RCC 7860 (cell line): ENCODE measurements around the gene CLEC18A.
"Not testable (repeated sequence)": the region's sequence is repeated elsewhere in the genome, so short reads cannot be mapped to it uniquely, and the experiment has no call there.

Source experiments
- DNase-seq: peaks from one replicate; pipeline ENCODE4 v3.0.0-alpha.2; 2015; ENCODE audit warnings: low spot score
- FAIRE-seq: peaks from 2 replicates; lab custom pipeline; 2012; peaks lifted over from hg19 to GRCh38; lab: Jason Lieb, UNC

CLEC18A gene

DNA sequence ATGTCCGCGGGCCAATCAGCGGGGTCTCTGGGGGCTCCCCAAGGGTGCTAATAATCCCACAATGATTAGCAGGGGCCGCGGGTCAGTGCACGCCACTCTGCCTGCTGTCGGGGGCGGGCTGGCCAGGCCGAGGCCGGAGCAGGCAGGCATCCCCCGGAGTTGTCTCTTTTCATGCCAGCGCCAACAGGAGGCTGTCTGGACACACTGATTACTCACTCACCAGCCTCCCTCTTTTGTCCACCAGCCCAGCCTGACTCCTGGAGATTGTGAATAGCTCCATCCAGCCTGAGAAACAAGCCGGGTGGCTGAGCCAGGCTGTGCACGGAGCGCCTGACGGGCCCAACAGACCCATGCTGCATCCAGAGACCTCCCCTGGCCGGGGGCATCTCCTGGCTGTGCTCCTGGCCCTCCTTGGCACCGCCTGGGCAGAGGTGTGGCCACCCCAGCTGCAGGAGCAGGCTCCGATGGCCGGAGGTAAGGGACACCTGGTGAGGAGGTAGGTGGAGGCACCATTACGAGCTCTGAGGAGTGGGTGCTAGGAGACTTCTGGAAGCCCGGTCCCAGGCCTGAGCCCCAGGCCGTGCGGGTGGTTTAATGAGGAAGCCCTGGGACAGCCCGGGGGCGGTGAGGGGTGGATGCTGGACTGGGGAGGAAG is at the start of gene CLEC18A:
Gene CLEC18A (plus strand): TSS at position 318 of the 655 bp plus-strand sequence. CDS start 33 bp downstream, at position 351.
- not testable (repeated sequence) for FAIRE-seq, DNase-seq

DNA sequence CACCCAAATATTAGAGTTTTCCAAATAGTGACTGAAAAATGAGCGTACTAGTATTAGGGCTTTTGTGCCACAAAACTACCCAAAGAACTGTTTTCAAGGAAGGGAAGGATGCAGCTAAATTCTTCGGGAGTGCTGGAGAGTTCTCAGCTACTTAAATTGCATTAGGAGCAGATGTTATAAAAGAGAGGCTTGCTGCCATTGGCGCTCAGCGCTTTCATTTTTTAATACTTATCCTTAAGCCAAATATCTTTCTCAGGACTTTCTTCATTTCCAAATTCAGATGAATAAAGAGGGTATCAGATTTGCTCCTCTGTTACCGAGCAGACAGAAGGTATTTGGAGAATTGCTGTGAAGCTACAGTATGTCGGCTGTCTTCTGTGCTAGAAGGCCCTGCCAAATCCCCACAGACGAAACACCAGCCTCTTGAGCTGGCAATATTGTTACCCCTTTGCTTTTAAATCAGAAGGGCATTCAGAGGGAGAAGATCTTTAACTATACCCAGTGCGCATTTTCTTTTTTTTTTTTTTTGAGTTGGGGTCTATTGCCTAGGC is 47.2 kb upstream of the CLEC18A start:
- FAIRE-seq = no peak
- no peak for DNase-seq

DNA sequence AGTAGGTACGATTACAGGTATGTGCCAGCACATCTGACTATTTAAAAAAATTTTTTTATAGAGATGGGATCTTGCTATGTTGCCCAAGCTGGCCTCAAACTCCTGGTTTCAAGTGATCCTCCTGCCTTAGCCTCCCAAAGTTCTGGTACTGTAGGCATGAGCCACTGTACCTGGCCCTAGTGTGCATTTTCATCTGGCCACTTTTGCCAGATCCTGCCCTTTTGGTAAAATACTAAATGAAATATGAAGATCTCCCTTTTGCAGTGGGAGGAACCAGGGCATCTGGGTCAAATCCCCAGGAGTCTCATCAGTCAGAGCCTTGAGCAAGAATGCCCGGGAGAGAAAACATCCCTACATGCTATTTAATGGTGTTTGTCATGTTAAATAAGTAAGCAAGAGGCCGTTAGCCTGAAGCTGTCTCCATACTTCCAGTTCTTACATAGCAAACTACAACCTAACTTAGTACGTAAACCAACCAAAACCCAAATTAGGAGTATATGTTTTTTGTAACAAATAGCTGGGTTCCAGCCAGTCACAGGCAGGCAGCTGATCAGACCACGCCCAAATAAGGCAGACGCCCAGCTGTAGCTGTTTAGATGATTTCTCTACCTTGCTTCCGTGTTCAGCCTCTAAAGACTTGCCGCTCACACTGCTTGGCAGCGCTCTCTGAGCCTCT is 46.5 kb upstream of the CLEC18A start:
- DNase-seq (no peak), FAIRE-seq (no peak)

DNA sequence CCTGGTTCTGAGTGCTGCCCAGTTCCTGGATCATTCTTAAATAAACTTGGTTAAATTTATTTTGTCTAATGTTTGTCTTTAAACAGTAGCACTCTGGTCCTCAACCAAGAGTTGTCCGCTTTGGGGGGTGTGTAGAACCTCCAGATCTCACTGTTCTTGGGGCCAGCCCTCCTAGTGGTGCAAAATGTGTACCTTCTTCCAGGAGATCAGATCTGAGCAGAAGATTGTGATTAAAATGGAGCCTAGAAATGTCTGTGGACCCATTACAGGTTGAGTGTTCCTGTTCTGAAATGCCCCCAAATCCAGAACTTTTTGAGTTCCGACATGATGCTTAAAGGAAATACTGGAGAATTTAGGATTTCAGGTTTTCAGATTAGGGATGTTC is 46.0 kb upstream of the CLEC18A start:
- FAIRE-seq = no peak
- DNase-seq = no peak

DNA sequence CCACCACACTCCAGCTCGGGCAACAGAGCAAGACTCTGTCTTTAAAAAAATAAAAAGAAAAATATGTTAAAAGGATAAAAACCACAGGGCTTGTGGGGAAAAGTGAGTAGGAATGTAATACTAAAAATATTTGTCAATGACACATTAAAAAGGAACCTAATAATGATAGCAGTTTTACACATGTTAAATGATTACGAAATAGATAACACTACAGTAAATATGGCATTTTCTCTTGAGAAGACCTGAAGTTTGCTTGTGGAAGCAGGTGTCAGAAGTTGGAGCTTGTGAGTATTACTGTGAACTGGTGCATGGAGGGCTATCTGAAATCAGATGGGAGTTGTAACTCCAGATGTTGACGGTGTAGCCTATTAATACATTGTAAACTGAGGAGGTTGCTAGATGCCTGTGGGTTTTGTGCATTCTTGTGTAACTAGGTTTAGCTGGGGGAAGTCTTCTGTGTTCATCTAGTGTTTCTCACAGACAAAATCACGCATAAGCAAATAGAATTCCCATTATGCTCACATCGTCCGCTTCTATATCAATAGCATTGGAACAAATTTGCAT is 44.2 kb upstream of the CLEC18A start:
- FAIRE-seq (no peak), DNase-seq (no peak)

DNA sequence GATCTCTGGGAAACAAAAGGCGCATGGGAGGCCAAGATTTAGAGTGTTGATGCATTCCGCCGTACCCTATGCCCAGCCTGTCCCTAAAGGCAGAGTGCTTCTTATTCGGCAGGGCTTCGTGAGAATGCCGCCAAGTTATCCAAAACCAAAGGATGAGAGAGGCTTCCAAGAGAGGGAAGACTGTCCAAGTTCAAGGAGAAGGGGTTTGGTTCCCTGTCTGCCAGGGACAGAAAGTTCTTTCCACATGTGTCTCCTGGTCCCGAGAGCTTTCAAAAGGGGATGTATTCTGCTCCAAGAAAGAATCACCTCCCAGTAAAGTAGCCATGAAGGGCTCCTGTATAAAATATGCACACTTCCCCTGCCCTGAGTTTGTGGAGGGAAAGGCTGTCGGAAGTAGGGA is 42.1 kb upstream of the CLEC18A start:
- DNase-seq (no peak), FAIRE-seq (no peak)

DNA sequence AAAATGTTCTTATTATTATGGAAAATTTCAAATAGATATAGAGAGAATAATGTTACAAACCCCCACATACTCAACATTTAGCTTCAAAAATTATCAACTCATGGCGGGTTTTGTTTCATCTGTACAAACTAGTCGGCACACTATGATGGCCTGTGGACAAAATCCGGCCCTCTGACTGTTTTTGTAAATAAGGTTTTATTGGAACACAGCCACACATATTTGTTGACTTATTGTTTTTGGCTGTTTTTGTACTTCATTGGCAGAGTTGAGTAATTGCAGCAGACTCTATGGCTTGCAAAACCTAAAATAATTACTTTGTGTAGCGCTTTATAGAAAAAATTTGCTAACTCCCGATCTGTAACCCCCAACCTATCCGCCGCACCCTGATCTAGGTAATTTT is 41.4 kb upstream of the CLEC18A start:
- DNase-seq (no peak), FAIRE-seq (no peak)

DNA sequence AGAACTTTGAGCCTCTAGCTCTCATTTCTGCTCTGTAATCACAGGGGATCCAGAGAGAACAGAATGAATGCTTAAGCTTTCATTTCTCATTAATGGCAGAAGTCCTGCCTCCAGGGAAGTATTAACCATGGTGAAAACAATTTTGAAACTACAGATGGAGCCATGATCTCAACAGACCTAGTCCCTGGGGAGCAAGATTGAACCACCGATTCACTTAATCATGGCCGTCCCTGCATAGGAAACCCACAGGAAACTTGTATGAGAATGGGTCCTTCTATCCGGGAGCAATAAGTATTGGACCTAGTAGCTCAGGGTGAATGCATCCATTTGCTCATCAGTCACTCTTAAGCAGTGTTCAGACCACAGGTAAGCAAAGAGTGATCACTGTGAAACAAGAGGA is 40.2 kb upstream of the CLEC18A start:
- FAIRE-seq (no peak), DNase-seq (no peak)

DNA sequence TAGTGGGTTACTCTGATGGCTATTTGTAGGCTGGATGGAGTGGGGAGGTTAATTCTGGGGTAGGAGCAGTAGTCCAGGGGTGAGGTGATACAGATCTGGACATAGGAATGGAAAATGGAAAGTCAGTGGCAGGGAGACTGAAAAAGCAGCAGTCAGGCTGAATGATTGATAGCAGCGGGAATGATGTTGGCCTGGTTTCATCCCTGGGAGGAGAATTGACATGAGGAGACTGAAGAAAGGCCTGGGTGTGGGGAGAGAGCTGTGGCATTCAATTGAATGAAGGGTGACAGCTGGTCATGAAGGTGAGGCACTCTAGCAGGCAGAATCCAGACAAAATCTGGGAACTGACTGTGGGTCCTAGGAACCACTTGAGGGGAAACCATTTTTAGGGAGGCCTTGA is 34.7 kb upstream of the CLEC18A start:
- no peak for DNase-seq
- FAIRE-seq = no peak

DNA sequence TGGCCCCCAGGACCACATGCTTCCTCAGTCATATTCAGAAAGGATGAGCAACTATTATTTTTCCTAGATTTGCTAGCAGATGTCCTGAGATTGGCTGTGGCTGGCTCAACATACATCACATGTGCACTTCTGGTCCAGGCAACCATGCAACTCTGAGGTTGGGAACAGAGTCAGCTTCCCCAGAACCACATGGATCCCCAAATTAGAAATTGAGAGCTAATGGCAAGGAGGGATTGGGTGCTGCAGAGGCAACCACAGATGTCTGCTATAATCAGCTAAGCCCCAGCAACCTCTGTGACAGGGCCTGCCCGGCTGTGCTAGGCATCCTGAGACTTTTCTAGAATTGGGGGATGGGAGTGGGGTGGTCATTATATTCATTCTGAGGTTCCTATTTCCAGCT is 33.8 kb upstream of the CLEC18A start:
- no peak for DNase-seq
- FAIRE-seq = no peak

DNA sequence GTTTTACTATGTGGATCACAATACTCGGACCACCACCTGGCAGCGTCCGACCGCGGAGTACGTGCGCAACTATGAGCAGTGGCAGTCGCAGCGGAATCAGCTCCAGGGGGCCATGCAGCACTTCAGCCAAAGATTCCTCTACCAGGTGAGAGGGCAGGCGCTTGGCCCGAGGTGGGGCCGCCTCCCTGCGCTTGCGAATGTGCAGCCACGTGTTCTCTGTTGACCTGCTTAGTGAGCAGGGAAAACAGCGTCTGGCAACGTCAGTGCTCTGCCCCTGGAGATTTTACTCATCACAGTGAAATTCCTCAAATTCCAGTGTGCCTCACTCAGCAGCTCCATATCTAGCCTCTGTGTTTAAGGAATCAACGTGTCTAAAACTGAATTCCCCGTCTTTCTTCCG is 33.4 kb upstream of the CLEC18A start:
- DNase-seq = peak; percentile 91
- FAIRE-seq = peak; percentile 88

DNA sequence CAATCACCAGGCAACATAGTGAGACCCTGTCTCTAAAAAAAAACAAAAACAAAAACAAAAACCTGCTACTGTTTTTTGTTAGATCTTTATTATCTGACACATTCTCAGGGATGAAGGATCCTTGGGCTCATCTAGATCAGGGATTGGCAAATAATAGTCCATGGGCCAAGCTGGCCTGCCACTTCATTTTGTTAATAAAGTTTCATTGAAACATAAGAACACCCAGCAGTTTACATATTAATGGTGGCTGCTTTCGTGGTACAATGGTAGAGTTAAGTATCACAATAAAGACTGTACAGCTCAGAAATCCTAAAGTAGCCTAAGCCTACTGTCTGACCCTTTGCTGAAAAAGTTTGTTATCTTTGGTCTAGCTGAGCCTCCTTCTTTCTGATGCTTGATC is 32.9 kb upstream of the CLEC18A start:
- DNase-seq (no peak), FAIRE-seq (no peak)

DNA sequence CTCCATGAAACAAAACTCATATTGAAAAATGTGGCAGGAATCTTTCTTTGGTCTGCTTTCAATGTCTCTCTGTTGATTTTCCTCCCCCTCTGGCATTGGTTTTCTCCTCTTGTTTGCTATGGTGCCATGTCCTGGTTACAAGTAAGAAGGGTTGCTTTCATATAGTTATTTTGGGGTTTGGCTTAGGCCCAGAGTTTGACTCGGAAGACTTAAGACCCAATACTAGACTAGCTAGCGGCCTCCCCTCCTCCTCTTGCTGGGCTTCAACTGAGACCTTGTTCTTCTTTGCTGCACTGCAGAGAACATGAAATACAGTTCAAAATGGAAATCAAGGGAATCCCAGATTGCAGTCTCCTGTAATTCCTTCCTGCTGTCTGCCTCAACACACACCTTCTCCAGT is 30.0 kb upstream of the CLEC18A start:
- DNase-seq (no peak), FAIRE-seq (no peak)

DNA sequence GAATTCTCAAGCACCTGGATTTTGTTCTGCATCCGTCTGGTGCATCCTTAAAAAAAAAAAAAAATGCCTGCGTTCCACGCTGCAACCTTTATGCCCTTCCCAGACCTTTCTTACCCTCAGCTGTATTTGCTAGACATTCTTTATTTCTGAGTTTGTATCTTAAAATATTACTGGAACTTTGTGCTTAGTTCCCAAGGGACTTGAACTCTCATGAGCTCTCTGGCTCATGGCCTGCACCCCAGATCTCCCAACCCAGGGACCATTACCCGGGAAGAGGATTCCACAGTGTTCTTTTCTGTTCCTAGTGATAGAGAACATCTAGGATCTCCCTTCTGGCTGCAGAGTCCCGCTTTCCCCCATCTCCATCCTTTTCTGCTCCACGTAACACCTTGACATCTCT is 28.9 kb upstream of the CLEC18A start:
- no peak for FAIRE-seq

DNA sequence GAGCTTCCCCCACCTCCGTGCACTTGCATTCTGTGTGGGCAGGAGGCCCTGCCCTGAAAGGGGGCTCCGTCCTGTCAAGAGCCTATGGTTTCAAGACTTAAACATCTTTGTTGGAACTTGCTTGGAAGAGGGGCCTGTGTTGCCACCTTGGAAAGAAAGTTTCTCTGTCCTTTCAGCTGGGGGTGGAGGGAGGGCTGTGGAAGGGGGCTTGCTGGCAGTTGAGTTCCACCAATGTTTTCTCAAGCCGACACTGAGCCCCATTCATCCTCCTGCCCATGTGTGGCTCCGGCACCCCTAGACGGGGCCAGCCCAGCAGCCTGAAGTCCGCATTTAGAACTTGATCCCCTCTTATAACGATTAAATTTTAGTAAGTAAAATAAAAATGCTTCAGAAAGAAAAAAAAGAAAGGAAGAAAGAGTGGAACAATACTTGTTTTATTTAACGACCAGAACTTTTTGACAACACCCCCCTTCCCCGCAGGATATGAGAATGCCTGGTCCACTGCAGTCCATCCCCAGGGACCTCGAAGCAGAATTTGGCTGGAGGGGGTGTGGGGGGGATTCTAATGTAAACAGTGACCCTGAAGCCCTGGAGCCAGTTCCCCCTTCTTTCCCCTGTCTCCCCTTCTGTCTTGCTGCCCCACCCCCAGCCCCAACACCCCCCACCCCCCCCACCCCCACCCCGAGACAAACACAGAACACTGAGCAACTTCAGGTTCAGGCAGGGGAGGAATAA is 26.9 kb upstream of the CLEC18A start:
- FAIRE-seq (no peak), DNase-seq (no peak)

More for the DNA sequence above, 28.9 kb upstream of the CLEC18A start:
- DNase-seq = no peak

DNA sequence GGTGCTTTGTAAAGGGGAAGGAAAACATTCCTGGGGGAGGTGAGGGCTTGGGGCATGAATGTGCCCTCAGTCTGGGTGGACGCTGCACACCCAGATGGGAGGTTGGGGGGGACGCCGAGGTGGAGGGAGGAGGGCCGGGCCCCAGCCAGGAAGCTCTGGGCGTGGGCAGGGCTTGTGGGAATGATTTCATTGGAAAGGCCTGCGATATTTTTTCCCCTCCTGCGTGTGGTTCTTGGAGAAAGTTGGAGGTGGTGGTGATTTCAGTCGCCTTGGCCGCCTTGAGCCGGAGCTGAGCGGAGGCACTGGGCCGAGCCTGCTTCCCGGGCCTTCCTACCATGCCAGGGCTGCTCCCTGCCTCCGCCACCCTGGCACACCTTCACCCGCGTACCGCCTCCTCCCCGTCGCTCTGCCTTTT is 26.4 kb upstream of the CLEC18A start:
- FAIRE-seq (no peak), DNase-seq (peak; percentile 43)

DNA sequence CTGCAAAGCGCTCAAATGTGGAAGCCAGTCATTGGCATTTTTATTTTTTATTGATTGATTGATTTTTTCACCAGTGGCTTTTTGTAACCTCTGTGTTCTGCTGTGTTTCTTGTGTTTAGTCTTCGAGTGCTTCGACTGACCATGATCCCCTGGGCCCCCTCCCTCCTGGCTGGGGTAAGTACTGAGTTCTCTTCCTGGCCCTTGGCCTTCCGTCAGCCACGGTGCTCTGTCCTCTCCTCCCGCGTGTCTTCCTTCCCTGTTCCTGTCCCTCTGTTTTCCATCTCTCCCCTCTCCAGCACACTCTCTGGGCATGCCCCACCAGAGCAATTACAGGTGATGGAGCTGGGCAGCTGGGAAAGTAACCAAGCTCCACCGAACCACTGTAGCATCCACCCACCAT is 25.8 kb upstream of the CLEC18A start:
- FAIRE-seq (no peak), DNase-seq (no peak)

DNA sequence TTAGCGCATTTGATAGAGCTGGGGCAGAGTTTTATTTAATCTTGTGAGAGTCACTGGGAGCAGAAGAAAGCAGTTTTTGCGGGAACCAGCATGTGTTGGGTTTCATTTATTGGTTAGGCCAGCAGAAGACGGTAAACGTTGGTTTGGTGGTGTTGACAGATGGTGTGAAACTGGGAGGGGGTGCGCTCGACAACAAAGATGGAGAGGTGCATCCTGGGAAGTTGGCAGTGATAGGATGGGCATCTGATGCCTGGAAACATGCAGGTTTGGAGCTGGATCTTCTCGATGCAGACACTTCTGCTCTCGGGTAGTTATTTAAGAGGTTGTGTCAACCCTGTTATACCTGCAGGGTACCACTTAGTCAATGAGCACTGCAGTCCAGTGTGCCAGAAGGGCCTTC is 24.9 kb upstream of the CLEC18A start:
- FAIRE-seq (no peak), DNase-seq (no peak)

DNA sequence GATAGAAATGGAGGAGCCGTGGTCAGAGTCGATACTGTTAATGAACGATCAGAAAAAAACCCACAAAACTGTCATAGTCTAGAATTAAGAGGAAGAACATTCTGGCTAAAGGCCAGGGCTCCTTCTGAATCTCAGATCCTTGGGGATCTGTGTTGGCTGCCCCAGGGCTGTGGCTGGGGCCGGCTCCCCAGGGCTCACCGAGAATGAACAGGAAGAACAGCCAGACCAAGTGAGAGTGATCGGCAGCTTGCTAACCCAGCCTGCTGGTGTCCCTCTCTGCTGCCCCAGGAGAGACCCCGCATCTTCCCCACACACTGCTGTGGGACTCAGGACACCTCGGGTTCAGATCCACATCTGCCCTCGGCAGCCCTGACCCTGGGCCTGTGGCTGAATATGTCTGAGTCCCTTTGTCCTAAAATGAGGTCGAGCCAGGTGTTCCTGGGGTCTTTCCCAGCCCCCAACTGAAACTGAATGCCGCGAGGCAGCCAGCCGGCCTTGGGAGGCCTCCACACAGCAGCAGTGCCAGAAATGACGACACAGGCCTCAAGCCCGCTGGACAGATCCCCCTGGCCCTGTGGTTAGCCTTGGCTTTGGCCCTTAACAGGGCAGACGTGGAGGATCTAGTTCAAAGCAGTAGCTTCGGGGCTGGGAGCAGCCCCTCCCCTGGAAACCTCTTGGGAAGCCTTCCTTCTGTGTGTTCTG is 23.9 kb upstream of the CLEC18A start:
- peak; percentile 5 for DNase-seq
- no peak for FAIRE-seq

DNA sequence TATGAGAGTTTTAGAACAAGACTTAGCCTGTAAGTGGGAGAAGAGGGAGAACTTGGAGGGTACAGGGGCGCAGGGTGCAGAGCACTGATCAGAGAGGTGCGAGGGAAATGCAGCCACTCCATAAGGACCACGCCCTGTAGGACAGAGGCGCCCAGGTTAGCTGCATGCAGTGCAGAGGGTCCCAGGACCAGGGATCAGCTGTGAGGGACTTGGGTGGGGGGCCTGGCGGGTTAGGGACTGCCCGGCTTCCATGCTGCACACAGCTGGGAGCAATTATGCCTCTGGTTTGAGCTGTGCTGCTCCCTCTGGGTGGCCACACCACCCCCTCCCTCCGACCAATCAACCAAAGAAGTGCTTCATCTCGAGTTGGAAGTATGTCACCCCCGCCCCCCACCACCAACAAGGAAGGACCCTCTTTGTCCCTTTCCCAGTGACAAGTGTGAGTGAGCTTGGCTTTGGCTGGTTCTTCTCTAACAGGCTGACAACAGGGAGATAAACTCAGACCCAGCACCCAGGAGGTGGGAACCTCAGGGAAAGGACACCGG is 22.2 kb upstream of the CLEC18A start:
- DNase-seq = no peak

DNA sequence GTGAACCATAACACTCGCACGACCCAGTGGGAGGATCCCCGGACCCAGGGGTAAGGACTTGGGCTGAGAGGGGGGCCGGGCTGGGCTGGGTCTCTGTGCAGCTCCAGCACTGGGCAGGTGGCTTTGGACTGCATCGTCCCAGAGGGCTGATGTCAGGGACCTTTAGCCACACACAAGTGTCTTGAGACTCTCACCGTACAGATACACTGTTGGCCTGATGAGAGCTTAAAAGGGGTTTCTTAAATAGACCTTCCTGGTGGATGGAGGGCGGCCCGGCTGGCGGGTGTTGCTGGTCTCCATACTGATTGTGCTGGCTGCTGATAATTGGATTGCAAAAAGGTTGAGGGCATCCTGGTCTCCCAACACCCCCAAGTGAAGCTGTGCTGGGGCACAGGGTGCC is 21.7 kb upstream of the CLEC18A start:
- DNase-seq = no peak
- no peak for FAIRE-seq

More for the DNA sequence above, 22.2 kb upstream of the CLEC18A start:
- FAIRE-seq = no peak
